ENCODE data around the gene FAM72A. TPM values are rescaled to one million over a fixed set of nuclear protein-coding genes. Genes with fewer than 3 reads are reported as not detected.
"Not testable (repeated sequence)": the region's sequence is repeated elsewhere in the genome, so short reads cannot be mapped to it uniquely, and the experiment has no call there.

The FAM72A gene
- total and polyA plus RNA-seq, 11 donors = 0.22 to 5.8 (median 0.65) TPM; not detected in 2

DNA sequence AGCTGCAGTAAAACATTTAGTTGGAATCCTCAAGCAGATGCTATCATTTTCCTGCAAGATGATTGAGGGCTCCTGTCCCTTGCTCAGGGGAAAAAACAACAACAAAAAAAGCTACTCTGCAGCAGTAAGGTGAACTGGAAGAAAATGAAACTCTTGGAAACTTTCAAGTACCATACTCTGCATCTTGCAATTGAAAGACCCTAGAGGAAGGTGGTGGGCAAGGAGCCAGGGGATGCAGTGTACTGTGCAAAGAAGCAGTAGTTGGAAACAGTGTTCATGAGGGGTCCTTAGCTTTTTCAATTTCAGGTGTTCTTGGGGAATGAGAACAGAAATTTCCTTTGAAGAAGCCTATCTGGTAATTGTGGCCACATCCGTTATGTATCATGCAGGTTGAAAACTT lies 8.2 kb upstream of the FAM72A start:
- H3K27ac ChIP-seq; H3K9me3 ChIP-seq; H3K4me1 ChIP-seq; H3K27me3 ChIP-seq; H3K4me3 ChIP-seq; intact Hi-C loops (cut with DNase I); ATAC-seq; H3K36me3 ChIP-seq: not testable (repeated sequence)
- DNase-seq = peak in 1 of 5 donors; percentile 4
- WGBS, 4 donors = no CpG with 5 or more reads among the region's 1 CpG

GRCh38 chr1:206205569-206205968 lies 2.9 kb upstream of the FAM72A start:
- 1% methylated on average over 16 to 19 of the region's 31 CpGs; no CpG with 5 or more reads in 2 of the 4 donors for WGBS, 4 donors
- H3K36me3 ChIP-seq; ATAC-seq; H3K27me3 ChIP-seq; intact Hi-C loops (cut with DNase I); H3K9me3 ChIP-seq; H3K4me1 ChIP-seq: not testable (repeated sequence)
- peak overlapping the region in 1 of 12 donors; percentile 14 for H3K27ac ChIP-seq
- H3K4me3 ChIP-seq = peak overlapping the region in 10 of 12 donors; percentile 5 to 49 (median 42)
- peak in 3 of 5 donors; percentile 15 to 53 (median 22) for DNase-seq

GRCh38 chr1:206204871-206205270 lies 2.2 kb upstream of the FAM72A start:
- H3K9me3 ChIP-seq; H3K36me3 ChIP-seq; H3K27me3 ChIP-seq; intact Hi-C loops (cut with DNase I); H3K4me1 ChIP-seq; ATAC-seq: not testable (repeated sequence)
- Histone ChIP-seq H3K27ac (peak overlapping the region in 11 of 12 donors; percentile 57 to 77 (median 67)), H3K4me3 (peak overlapping the region in 11 of 12 donors; percentile 11 to 61 (median 55))
- peak in 3 of 5 donors; percentile 10 to 40 (median 15) for DNase-seq
- WGBS, 4 donors = 0 to 1% (median 0%) methylated on average over 1 to 25 of the region's 25 CpGs; no CpG with 5 or more reads in 1 of the 4 donors

DNA sequence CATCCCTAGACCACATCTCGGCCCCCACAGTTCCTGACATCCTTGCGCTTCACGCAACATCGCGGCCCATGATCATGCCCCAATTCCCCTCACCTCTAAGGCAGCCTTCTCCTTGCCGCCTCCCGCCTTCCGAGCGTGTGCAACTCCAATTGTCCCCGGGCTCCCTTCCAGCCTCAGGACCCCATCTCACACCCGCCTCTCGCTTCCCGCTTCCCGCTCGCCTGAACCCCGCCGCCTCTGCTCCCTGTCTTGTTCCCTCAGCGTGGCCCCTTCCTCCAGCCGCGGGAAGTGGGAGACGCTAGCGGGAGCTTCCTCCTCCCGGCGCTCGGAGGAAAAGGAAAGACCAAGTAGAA lies 1.5 kb upstream of the FAM72A start:
- ATAC-seq; intact Hi-C loops (cut with DNase I): not testable (repeated sequence)

GRCh38 chr1:206203364-206204158 lies 922 bp upstream of the FAM72A start, which contains the start of gene SRGAP2:
TSS of gene SRGAP2 (plus strand) at chr1:206203541. CDS start at chr1:206205971, 2,430 bp downstream.
- WGBS, 4 donors = 0 to 1% (median 0%) methylated on average over 10 to 27 of the region's 63 CpGs; no CpG with 5 or more reads in 1 of the 4 donors
- Histone ChIP-seq H3K27ac (peak within 1 kb of the TSS; percentile 47 to 91 (median 84)), H3K4me3 (peak within 1 kb of the TSS; percentile 34 to 76 (median 64))
- H3K4me1 ChIP-seq; H3K27me3 ChIP-seq; H3K36me3 ChIP-seq; H3K9me3 ChIP-seq; intact Hi-C loops (cut with DNase I): not testable (repeated sequence)
- DNase-seq (peak; percentile 52 to 81 (median 67)), ATAC-seq (peak; percentile 13 to 49 (median 42))

More for the DNA sequence above, 1.5 kb upstream of the FAM72A start:
- H3K9me3 ChIP-seq, H3K36me3 ChIP-seq, H3K4me1 ChIP-seq, H3K27me3 ChIP-seq: not testable (repeated sequence)
- Histone ChIP-seq H3K4me3 (peak overlapping the region in 10 of 12 donors; percentile 38 to 62 (median 54)), H3K27ac (peak overlapping the region in 7 of 12 donors; percentile 50 to 67 (median 61))
- DNase-seq = peak in 1 of 5 donors; percentile 7
- WGBS, 4 donors = 0% methylated on average over 4 to 6 of the region's 25 CpGs; no CpG with 5 or more reads in 2 of the 4 donors

- H3K36me3 ChIP-seq; H3K4me3 ChIP-seq; H3K27ac ChIP-seq; ATAC-seq; H3K9me3 ChIP-seq; intact Hi-C loops (cut with DNase I); DNase-seq; H3K4me1 ChIP-seq; H3K27me3 ChIP-seq: not testable (repeated sequence)
- 83 to 100% (median 87%) methylated on average over 2 to 3 of the region's 3 CpGs; no CpG with 5 or more reads in 1 of the 4 donors for WGBS, 4 donors
Observed at GRCh38 chr1:206196748-206197424, 5.8 kb downstream of the FAM72A start.

DNA sequence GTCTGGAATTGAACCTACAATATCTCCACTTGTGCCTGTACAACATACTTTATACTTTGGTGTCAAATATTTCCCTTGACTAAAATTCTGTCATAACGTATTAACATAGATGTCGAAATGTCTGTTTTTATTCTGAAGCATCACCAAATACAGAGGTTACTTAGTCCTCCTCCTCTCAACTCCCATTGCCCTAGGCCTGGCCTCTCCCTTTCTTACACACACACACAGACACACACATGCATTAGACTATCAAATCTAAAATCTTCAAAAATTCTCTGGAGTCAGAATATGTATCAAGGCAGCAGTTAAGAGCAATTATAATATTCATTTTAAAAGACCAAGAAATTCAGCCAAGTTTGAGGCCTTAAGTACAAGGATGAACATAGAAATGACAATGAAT lies 7.5 kb downstream of the FAM72A start:
- H3K4me1 ChIP-seq; H3K36me3 ChIP-seq; H3K27ac ChIP-seq; intact Hi-C loops (cut with DNase I); DNase-seq; H3K27me3 ChIP-seq; ATAC-seq; H3K9me3 ChIP-seq; H3K4me3 ChIP-seq: not testable (repeated sequence)
- no CpG with 5 or more reads among the region's 2 CpGs for WGBS, 4 donors

DNA sequence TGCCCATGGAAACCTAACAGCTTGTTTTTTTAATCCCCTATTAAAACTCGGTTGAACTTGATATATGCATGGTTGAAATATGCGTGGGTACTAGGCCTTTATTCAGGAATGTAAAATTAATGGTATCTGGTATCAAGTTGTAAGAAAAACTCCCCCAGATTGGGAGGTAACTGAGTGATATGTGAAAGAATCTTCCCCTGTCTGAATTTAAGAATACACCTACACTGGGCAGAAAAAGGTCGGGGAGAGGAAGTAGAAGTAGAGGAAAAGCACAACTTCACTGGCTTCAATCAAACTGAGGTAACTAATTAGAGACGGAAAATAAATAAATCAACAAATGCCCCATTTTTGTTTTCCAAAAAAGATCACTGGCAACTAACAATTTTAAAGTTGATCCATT lies 15.8 kb downstream of the FAM72A start:
- intact Hi-C loops (cut with DNase I); H3K36me3 ChIP-seq; DNase-seq; H3K9me3 ChIP-seq; H3K27ac ChIP-seq; H3K4me3 ChIP-seq; H3K27me3 ChIP-seq; H3K4me1 ChIP-seq; ATAC-seq: not testable (repeated sequence)
- 80 to 95% (median 92%) methylated on average over 2 of the region's 4 CpGs for WGBS, 4 donors

DNA sequence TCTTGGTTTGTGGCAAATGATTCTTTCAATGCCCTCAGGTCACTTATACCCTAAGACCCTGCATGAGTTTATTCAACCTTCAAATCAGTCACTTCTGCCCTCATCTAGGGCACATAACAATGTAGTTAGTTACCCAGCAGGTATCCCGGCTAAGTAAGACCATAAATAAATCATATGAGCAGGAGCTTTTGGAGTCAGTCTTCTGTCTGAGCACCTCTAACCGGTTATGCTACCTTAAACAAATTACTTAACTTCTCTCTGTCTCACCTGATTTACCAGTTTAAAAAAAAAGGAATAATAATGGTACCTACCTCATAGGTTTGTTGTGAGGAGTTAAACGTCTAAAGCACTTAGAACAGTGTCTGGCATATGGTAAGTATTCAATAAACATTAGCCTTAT lies 16.9 kb downstream of the FAM72A start:
- intact Hi-C loops (cut with DNase I); H3K27ac ChIP-seq; H3K27me3 ChIP-seq; H3K9me3 ChIP-seq; ATAC-seq; DNase-seq; H3K36me3 ChIP-seq; H3K4me3 ChIP-seq; H3K4me1 ChIP-seq: not testable (repeated sequence)
- WGBS, 4 donors = no CpG with 5 or more reads among the region's 3 CpGs

- H3K4me1 ChIP-seq; H3K36me3 ChIP-seq; H3K9me3 ChIP-seq; intact Hi-C loops (cut with DNase I); DNase-seq; H3K4me3 ChIP-seq; ATAC-seq; H3K27ac ChIP-seq; H3K27me3 ChIP-seq: not testable (repeated sequence)
- WGBS, 4 donors = 88 to 100% methylated on average over 1 of the region's 2 CpGs; no CpG with 5 or more reads in 2 of the 4 donors
Observed at GRCh38 chr1:206183788-206184187, 18.9 kb downstream of the FAM72A start.
